ENCODE measurements around the gene SCGB2A2.
A peak's percentile ranks its signal among the peaks of the same experiment; 100 is the strongest.

The SCGB2A2 gene

GRCh38 chr11:62242021-62242420 is 27.9 kb upstream of the SCGB2A2 start, which contains the start of gene SCGB1D2 (continued):
- TF ChIP-seq ZNF629 (tag by site-specific recombination; IDR thresholded peaks at IDR 0.05) = peak; percentile 59
- no peak for TF ChIP-seq ZNF280D (tag by site-specific recombination; IDR thresholded peaks at IDR 0.05)
- TF ChIP-seq, protein P1, sequence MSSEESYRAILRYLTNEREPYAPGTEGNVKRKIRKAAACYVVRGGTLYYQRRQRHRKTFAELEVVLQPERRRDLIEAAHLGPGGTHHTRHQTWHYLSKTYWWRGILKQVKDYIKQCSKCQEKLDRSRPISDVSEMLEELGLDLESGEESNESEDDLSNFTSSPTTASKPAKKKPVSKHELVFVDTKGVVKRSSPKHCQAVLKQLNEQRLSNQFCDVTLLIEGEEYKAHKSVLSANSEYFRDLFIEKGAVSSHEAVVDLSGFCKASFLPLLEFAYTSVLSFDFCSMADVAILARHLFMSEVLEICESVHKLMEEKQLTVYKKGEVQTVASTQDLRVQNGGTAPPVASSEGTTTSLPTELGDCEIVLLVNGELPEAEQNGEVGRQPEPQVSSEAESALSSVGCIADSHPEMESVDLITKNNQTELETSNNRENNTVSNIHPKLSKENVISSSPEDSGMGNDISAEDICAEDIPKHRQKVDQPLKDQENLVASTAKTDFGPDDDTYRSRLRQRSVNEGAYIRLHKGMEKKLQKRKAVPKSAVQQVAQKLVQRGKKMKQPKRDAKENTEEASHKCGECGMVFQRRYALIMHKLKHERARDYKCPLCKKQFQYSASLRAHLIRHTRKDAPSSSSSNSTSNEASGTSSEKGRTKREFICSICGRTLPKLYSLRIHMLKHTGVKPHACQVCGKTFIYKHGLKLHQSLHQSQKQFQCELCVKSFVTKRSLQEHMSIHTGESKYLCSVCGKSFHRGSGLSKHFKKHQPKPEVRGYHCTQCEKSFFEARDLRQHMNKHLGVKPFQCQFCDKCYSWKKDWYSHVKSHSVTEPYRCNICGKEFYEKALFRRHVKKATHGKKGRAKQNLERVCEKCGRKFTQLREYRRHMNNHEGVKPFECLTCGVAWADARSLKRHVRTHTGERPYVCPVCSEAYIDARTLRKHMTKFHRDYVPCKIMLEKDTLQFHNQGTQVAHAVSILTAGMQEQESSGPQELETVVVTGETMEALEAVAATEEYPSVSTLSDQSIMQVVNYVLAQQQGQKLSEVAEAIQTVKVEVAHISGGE (tag by site-specific recombination; conservative IDR thresholded peaks at IDR 0.05; ENCODE audit: low read depth) = no peak
- TF ChIP-seq YY1 (tag by site-specific recombination; IDR thresholded peaks at IDR 0.05) = no peak
- peak; percentile 83 for TF ChIP-seq IKZF3 (tag by site-specific recombination; IDR thresholded peaks at IDR 0.05)
- TF ChIP-seq ZNF670 (tag by site-specific recombination; IDR thresholded peaks at IDR 0.05; ENCODE audit: low read depth) = no peak
- no peak for TF ChIP-seq ZNF664 (tag by site-specific recombination; IDR thresholded peaks at IDR 0.05)
- TF ChIP-seq, protein P2, sequence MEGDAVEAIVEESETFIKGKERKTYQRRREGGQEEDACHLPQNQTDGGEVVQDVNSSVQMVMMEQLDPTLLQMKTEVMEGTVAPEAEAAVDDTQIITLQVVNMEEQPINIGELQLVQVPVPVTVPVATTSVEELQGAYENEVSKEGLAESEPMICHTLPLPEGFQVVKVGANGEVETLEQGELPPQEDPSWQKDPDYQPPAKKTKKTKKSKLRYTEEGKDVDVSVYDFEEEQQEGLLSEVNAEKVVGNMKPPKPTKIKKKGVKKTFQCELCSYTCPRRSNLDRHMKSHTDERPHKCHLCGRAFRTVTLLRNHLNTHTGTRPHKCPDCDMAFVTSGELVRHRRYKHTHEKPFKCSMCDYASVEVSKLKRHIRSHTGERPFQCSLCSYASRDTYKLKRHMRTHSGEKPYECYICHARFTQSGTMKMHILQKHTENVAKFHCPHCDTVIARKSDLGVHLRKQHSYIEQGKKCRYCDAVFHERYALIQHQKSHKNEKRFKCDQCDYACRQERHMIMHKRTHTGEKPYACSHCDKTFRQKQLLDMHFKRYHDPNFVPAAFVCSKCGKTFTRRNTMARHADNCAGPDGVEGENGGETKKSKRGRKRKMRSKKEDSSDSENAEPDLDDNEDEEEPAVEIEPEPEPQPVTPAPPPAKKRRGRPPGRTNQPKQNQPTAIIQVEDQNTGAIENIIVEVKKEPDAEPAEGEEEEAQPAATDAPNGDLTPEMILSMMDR (tag by site-specific recombination; IDR thresholded peaks at IDR 0.05) = no peak
- TF ChIP-seq ZBTB44 (tag by site-specific recombination; IDR thresholded peaks at IDR 0.05) = no peak
- TF ChIP-seq ZNF558 (tag by site-specific recombination; IDR thresholded peaks at IDR 0.05) = no peak
- peak; percentile 55; the same call in 1 of the 2 replicates for TF ChIP-seq ZBTB20 (tag by site-specific recombination; IDR thresholded peaks at IDR 0.05)
- TF ChIP-seq ZBTB6 (tag by site-specific recombination; IDR thresholded peaks at IDR 0.05) = no peak
- peak; percentile 54; the same call in 1 of the 2 replicates for TF ChIP-seq ZNF561 (tag by site-specific recombination; IDR thresholded peaks at IDR 0.05; ENCODE audit: borderline replicate concordance)
- TF ChIP-seq HOXC10 (CRISPR knock-in tag; IDR thresholded peaks at IDR 0.05) = no peak
- TF ChIP-seq ZNF2 (tag by site-specific recombination; IDR thresholded peaks at IDR 0.05) = no peak
- no peak for TF ChIP-seq ZNF610 (tag by site-specific recombination; IDR thresholded peaks at IDR 0.05; ENCODE audit: borderline replicate concordance)
- TF ChIP-seq ZNF658 (tag by site-specific recombination; IDR thresholded peaks at IDR 0.05) = no peak
- TF ChIP-seq WT1 (tag by site-specific recombination; IDR thresholded peaks at IDR 0.05) = peak; percentile 91
- TF ChIP-seq ZNF155 (tag by site-specific recombination; IDR thresholded peaks at IDR 0.05) = no peak
